SK-N-SH treated with all-trans-retinoic acid at 6 μM for 48 hours (cell line): ENCODE results near the gene PTOV1.

Experiments used
- ATAC-seq: fragments of 200-7000 bp; cut with Tn5 transposase; 3 replicates; pipeline ENCODE4 v1.9.1; 2020; ENCODE audit warnings: mild to moderate bottlenecking, moderate library complexity
- BACH2 ChIP-seq: fragments of 250-450 bp; sonication (Bioruptor Pico); IDR thresholded peaks from 2 replicates; pipeline ENCODE4 v1.9.0; 2021; ENCODE audit warnings: mild to moderate bottlenecking, borderline replicate concordance
- CSDC2 ChIP-seq: fragments of 250-450 bp; sonication (Bioruptor Pico); IDR thresholded peaks from 2 replicates; pipeline ENCODE4 v1.5.0; 2020; ENCODE audit warnings: mild to moderate bottlenecking, moderate library complexity
- ESRRG ChIP-seq: fragments of 250-450 bp; sonication (Bioruptor Pico); IDR thresholded peaks from 2 replicates; pipeline ENCODE4 v1.6.1; 2021; ENCODE audit warnings: mild to moderate bottlenecking
- GLIS3 ChIP-seq: fragments of 250-450 bp; sonication (Bioruptor Pico); IDR thresholded peaks from 2 replicates; pipeline ENCODE4 v1.5.0; 2020; ENCODE audit warnings: mild to moderate bottlenecking, moderate library complexity
- ISL1 ChIP-seq: fragments of 250-450 bp; sonication (Bioruptor Pico); IDR thresholded peaks from 2 replicates; pipeline ENCODE4 v2.1.2; 2022; ENCODE audit warnings: mild to moderate bottlenecking, moderate library complexity
- OSR1 ChIP-seq: fragments of 250-450 bp; sonication (Bioruptor Pico); IDR thresholded peaks from 2 replicates; pipeline ENCODE4 v1.8.0; 2022; ENCODE audit warnings: moderate library complexity, mild to moderate bottlenecking, inconsistent platforms
- PPARA ChIP-seq: fragments of 250-450 bp; sonication (Bioruptor Pico); IDR thresholded peaks from 2 replicates; pipeline ENCODE4 v1.5.0; 2020; ENCODE audit warnings: mild to moderate bottlenecking, borderline replicate concordance
- RARB ChIP-seq: fragments of 250-450 bp; sonication (Bioruptor Pico); IDR thresholded peaks from 2 replicates; pipeline ENCODE4 v1.8.0; 2021; ENCODE audit warnings: mild to moderate bottlenecking, moderate library complexity
- SNAI2 ChIP-seq: fragments of 250-450 bp; sonication (Bioruptor Pico); IDR thresholded peaks from 2 replicates; pipeline ENCODE4 v1.5.0; 2020; ENCODE audit warnings: mild to moderate bottlenecking, moderate library complexity
- TCF4 ChIP-seq: fragments of 250-450 bp; sonication (Bioruptor Pico); IDR thresholded peaks from 2 replicates; pipeline ENCODE4 v1.8.0; 2021; ENCODE audit warnings: mild to moderate bottlenecking, moderate library complexity, borderline replicate concordance
- TOX ChIP-seq: fragments of 250-450 bp; sonication (Bioruptor Pico); IDR thresholded peaks from 2 replicates; pipeline ENCODE4 v1.8.0; 2021; ENCODE audit warnings: mild to moderate bottlenecking, moderate library complexity, borderline replicate concordance
- ZC3H10 ChIP-seq: fragments of 250-450 bp; sonication (Bioruptor Pico); IDR thresholded peaks from 2 replicates; pipeline ENCODE4 v1.5.1; 2021; ENCODE audit warnings: mild to moderate bottlenecking, moderate library complexity
- ZFP3 ChIP-seq: fragments of 250-450 bp; sonication (Bioruptor Pico); IDR thresholded peaks from 2 replicates; pipeline ENCODE4 v1.5.0; 2020; ENCODE audit warnings: mild to moderate bottlenecking, moderate library complexity
- ZFP30 ChIP-seq: fragments of 450-650 bp; formaldehyde crosslinking; IDR thresholded peaks from 2 replicates; pipeline ENCODE4 v1.5.0; 2022; ENCODE audit warnings: mild to moderate bottlenecking, moderate library complexity
- ZNF565 ChIP-seq: fragments of 450-650 bp; formaldehyde crosslinking; conservative IDR thresholded peaks from 2 replicates; pipeline ENCODE4 v1.5.0; 2020; ENCODE audit warnings: low read depth, mild to moderate bottlenecking, moderate library complexity
- ZNF70 ChIP-seq: fragments of 450-650 bp; formaldehyde crosslinking; IDR thresholded peaks from 2 replicates; pipeline ENCODE4 v1.5.0; 2020; ENCODE audit warnings: mild to moderate bottlenecking, moderate library complexity
- ZNF8 ChIP-seq: fragments of 450-650 bp; formaldehyde crosslinking; IDR thresholded peaks from 2 replicates; pipeline ENCODE4 v1.5.0; 2020; ENCODE audit warnings: mild to moderate bottlenecking, moderate library complexity
- TF ChIP-seq, protein P1 (sequence below): fragments of 250-450 bp; sonication (Bioruptor Pico); IDR thresholded peaks from 2 replicates; pipeline ENCODE4 v1.5.1; 2020; ENCODE audit warnings: low read depth, mild to moderate bottlenecking, moderate library complexity
- TF ChIP-seq, protein P2 (sequence below): fragments of 250-450 bp; sonication (Bioruptor Pico); IDR thresholded peaks from 2 replicates; pipeline ENCODE4 v1.8.0; 2020; ENCODE audit warnings: mild to moderate bottlenecking, moderate library complexity, borderline replicate concordance
- TF ChIP-seq, protein P3 (sequence below): fragments of 250-450 bp; sonication (Bioruptor Pico); IDR thresholded peaks from 2 replicates; pipeline ENCODE4 v1.5.1; 2021; ENCODE audit warnings: mild to moderate bottlenecking, moderate library complexity
- TF ChIP-seq, protein P4 (sequence below): fragments of 250-450 bp; sonication (Bioruptor Pico); IDR thresholded peaks from 2 replicates; pipeline ENCODE4 v1.8.0; 2021; ENCODE audit warnings: low read depth, mild to moderate bottlenecking, moderate library complexity, borderline replicate concordance

The PTOV1 gene

DNA sequence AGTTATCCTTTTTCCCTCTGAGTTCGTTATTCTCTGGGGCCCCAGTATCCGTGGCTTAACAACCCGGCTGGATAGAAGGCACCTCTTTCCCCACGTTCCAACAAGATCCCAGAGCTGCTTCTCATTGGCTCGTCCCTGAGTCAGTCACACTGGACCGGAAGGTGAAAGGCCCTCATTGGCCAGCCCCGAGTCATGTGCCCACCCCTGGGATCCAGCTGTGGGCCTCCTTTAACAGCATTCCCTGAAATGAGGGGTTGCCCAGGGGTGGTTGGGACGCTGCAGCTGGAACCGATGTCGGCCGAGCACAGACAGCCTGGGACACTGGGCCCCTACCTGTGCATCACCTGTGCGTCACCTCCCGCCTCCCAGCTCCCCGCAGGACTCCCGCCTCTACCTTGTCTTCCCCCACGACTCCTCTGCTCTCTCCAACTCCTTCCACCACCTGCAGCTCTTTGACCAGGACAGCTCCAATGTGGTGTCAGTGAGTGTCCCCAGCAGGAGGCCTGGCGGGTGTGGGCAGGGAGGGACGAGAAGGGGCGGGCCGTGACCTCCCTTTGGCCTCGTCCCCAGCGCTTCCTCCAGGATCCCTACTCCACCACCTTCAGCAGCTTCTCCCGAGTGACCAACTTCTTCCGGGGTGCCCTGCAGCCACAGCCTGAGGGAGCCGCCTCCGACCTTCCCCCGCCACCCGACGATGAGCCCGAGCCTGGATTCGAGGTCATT, 30.9 kb downstream of the PTOV1 start:
- TF ChIP-seq TOX (CRISPR knock-in tag): no peak
- no peak for TF ChIP-seq ZC3H10
- TF ChIP-seq, protein P1, sequence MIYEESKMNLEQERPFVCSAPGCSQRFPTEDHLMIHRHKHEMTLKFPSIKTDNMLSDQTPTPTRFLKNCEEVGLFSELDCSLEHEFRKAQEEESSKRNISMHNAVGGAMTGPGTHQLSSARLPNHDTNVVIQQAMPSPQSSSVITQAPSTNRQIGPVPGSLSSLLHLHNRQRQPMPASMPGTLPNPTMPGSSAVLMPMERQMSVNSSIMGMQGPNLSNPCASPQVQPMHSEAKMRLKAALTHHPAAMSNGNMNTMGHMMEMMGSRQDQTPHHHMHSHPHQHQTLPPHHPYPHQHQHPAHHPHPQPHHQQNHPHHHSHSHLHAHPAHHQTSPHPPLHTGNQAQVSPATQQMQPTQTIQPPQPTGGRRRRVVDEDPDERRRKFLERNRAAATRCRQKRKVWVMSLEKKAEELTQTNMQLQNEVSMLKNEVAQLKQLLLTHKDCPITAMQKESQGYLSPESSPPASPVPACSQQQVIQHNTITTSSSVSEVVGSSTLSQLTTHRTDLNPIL (CRISPR knock-in tag): no peak
- TF ChIP-seq BACH2 (CRISPR knock-in tag): no peak
- no peak for TF ChIP-seq SNAI2 (CRISPR knock-in tag)
- no peak for TF ChIP-seq ZNF8 (CRISPR knock-in tag)
- TF ChIP-seq ZFP3 (CRISPR knock-in tag): no peak
- TF ChIP-seq, all 23 proteins: peak for 0
- ATAC-seq: no peak

DNA sequence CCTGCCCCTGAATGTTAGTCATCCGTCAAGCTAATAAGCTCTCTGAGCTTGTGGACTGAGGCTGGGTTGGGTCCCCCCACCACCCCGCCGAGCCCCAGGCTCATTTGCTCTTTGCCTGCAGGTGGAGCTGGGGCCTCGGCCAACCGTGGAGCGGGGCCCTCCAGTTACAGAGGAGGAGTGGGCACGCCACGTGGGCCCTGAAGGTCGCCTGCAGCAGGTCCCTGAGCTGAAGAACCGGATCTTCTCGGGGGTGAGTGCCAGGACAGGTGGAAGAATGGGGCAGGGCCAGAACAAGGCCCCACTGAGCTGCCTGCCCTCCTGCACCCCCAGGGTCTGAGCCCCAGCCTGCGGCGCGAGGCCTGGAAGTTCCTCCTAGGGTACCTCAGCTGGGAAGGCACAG, 31.7 kb downstream of the PTOV1 start:
- TF ChIP-seq GLIS3 (CRISPR knock-in tag): no peak
- no peak for TF ChIP-seq ZNF8 (CRISPR knock-in tag)
- TF ChIP-seq ZC3H10: no peak
- TF ChIP-seq, protein P1 (CRISPR knock-in tag): no peak
- TF ChIP-seq SNAI2 (CRISPR knock-in tag): no peak
- TF ChIP-seq CSDC2 (CRISPR knock-in tag): no peak
- ATAC-seq: no peak

DNA sequence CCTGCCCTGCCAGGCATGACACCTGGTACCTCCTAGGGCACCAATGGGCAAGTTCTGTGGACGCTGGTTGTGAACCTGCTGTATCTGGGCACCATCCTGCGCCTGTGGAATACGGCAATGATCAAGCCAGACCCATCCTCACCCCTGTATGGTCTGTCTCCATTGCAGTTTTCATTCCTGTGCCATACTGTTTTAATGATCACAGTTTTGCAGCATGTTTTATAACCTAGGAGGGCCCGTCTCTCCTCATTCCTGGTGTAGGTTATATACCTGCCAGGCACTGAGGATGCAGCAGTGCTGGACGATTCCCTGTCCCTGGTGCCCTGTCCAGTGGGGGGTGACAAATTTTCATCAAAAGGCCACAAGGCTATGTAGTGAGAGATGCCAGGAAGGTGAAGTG, 32.1 kb downstream of the PTOV1 start:
- TF ChIP-seq ESRRG (CRISPR knock-in tag) (no peak), ZFP30 (CRISPR knock-in tag) (no peak), ZNF565 (no peak), TOX (CRISPR knock-in tag) (no peak), PPARA (CRISPR knock-in tag) (no peak), TCF4 (CRISPR knock-in tag) (no peak), ISL1 (CRISPR knock-in tag) (no peak), ZFP3 (CRISPR knock-in tag) (no peak), ZNF8 (CRISPR knock-in tag) (no peak), BACH2 (CRISPR knock-in tag) (no peak), RARB (CRISPR knock-in tag) (no peak), ZNF70 (CRISPR knock-in tag) (no peak), OSR1 (no peak)
- TF ChIP-seq, protein P2, sequence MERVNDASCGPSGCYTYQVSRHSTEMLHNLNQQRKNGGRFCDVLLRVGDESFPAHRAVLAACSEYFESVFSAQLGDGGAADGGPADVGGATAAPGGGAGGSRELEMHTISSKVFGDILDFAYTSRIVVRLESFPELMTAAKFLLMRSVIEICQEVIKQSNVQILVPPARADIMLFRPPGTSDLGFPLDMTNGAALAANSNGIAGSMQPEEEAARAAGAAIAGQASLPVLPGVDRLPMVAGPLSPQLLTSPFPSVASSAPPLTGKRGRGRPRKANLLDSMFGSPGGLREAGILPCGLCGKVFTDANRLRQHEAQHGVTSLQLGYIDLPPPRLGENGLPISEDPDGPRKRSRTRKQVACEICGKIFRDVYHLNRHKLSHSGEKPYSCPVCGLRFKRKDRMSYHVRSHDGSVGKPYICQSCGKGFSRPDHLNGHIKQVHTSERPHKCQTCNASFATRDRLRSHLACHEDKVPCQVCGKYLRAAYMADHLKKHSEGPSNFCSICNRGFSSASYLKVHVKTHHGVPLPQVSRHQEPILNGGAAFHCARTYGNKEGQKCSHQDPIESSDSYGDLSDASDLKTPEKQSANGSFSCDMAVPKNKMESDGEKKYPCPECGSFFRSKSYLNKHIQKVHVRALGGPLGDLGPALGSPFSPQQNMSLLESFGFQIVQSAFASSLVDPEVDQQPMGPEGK (CRISPR knock-in tag): no peak
- TF ChIP-seq, protein P3, sequence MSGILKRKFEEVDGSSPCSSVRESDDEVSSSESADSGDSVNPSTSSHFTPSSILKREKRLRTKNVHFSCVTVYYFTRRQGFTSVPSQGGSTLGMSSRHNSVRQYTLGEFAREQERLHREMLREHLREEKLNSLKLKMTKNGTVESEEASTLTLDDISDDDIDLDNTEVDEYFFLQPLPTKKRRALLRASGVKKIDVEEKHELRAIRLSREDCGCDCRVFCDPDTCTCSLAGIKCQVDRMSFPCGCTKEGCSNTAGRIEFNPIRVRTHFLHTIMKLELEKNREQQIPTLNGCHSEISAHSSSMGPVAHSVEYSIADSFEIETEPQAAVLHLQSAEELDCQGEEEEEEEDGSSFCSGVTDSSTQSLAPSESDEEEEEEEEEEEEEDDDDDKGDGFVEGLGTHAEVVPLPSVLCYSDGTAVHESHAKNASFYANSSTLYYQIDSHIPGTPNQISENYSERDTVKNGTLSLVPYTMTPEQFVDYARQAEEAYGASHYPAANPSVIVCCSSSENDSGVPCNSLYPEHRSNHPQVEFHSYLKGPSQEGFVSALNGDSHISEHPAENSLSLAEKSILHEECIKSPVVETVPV (CRISPR knock-in tag): no peak
- TF ChIP-seq, protein P4, sequence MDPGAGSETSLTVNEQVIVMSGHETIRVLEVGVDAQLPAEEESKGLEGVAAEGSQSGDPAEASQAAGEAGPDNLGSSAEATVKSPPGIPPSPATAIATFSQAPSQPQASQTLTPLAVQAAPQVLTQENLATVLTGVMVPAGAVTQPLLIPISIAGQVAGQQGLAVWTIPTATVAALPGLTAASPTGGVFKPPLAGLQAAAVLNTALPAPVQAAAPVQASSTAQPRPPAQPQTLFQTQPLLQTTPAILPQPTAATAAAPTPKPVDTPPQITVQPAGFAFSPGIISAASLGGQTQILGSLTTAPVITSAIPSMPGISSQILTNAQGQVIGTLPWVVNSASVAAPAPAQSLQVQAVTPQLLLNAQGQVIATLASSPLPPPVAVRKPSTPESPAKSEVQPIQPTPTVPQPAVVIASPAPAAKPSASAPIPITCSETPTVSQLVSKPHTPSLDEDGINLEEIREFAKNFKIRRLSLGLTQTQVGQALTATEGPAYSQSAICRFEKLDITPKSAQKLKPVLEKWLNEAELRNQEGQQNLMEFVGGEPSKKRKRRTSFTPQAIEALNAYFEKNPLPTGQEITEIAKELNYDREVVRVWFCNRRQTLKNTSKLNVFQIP (CRISPR knock-in tag): no peak
- TF ChIP-seq, protein P1 (CRISPR knock-in tag): no peak
- no peak for ATAC-seq
